Measurements from ENCODE around the gene KRTAP19-5.

DNA sequence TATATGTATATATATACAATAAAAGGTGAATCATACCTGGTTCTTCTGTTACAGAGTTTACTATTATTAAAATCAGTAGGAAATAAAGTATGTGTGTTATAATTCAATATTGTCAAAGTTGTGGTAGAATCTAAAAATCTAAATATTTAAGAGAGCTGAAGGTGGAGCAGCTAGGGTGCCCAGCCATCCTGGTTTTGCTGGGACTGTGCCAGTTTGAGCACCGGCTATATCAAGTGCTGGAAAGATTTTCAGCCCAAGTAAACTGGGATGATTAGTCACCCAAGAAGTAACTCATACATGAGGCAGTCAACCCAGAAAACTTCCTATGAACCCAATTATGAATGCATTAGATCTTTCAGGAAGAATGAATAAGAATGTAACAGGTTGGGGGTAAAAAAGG lies 16.9 kb upstream of the KRTAP19-5 start:
- TF ChIP-seq, protein P1, sequence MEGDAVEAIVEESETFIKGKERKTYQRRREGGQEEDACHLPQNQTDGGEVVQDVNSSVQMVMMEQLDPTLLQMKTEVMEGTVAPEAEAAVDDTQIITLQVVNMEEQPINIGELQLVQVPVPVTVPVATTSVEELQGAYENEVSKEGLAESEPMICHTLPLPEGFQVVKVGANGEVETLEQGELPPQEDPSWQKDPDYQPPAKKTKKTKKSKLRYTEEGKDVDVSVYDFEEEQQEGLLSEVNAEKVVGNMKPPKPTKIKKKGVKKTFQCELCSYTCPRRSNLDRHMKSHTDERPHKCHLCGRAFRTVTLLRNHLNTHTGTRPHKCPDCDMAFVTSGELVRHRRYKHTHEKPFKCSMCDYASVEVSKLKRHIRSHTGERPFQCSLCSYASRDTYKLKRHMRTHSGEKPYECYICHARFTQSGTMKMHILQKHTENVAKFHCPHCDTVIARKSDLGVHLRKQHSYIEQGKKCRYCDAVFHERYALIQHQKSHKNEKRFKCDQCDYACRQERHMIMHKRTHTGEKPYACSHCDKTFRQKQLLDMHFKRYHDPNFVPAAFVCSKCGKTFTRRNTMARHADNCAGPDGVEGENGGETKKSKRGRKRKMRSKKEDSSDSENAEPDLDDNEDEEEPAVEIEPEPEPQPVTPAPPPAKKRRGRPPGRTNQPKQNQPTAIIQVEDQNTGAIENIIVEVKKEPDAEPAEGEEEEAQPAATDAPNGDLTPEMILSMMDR (IDR thresholded peaks at IDR 0.05; ENCODE audit: low read depth, low read length, missing input control): no peak
- TF ChIP-seq TAF1 (conservative IDR thresholded peaks at IDR 0.05) (no peak), EGR1 (IDR thresholded peaks at IDR 0.05; ENCODE audit: low read depth in 2 of 2) (no peak)
- TF ChIP-seq, protein P2, sequence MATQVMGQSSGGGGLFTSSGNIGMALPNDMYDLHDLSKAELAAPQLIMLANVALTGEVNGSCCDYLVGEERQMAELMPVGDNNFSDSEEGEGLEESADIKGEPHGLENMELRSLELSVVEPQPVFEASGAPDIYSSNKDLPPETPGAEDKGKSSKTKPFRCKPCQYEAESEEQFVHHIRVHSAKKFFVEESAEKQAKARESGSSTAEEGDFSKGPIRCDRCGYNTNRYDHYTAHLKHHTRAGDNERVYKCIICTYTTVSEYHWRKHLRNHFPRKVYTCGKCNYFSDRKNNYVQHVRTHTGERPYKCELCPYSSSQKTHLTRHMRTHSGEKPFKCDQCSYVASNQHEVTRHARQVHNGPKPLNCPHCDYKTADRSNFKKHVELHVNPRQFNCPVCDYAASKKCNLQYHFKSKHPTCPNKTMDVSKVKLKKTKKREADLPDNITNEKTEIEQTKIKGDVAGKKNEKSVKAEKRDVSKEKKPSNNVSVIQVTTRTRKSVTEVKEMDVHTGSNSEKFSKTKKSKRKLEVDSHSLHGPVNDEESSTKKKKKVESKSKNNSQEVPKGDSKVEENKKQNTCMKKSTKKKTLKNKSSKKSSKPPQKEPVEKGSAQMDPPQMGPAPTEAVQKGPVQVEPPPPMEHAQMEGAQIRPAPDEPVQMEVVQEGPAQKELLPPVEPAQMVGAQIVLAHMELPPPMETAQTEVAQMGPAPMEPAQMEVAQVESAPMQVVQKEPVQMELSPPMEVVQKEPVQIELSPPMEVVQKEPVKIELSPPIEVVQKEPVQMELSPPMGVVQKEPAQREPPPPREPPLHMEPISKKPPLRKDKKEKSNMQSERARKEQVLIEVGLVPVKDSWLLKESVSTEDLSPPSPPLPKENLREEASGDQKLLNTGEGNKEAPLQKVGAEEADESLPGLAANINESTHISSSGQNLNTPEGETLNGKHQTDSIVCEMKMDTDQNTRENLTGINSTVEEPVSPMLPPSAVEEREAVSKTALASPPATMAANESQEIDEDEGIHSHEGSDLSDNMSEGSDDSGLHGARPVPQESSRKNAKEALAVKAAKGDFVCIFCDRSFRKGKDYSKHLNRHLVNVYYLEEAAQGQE (IDR thresholded peaks at IDR 0.05): no peak
